GM12891 (cell line): ENCODE results near the gene ZSWIM9.

ENCODE experiments used
- DNase-seq: peaks from one replicate; pipeline ENCODE4 v3.0.0; 2011; ENCODE audit warnings: low spot score; ENCODE audit not compliant: insufficient read length
- FAIRE-seq: peaks from 2 replicates; lab custom pipeline; 2011; peaks lifted over from hg19 to GRCh38; lab: Jason Lieb, UNC
- PAX5 ChIP-seq: IDR thresholded peaks from 2 replicates; pipeline ENCODE4 v1.6.1; 2011; ENCODE audit warnings: low read length, moderate library complexity, mild to moderate bottlenecking; ENCODE audit not compliant: insufficient read depth, severe bottlenecking
- POLR2A ChIP-seq: IDR thresholded peaks from 2 replicates; pipeline ENCODE4 v1.6.1; 2011; ENCODE audit warnings: low read depth, low read length, control low read depth
- POLR2AphosphoS5 ChIP-seq: IDR thresholded peaks from 2 replicates; pipeline ENCODE4 v1.6.1; 2011; ENCODE audit warnings: low read depth, low read length, control low read depth
- POU2F2 ChIP-seq: IDR thresholded peaks from 2 replicates; pipeline ENCODE4 v1.6.1; 2011; ENCODE audit warnings: low read depth, mild to moderate bottlenecking, control low read depth, low read length, moderate library complexity
- SPI1 ChIP-seq: IDR thresholded peaks from 2 replicates; pipeline ENCODE4 v1.6.1; 2011; ENCODE audit warnings: low read depth, low read length, control low read depth
- TAF1 ChIP-seq: IDR thresholded peaks from 2 replicates; pipeline ENCODE4 v1.6.1; 2011; ENCODE audit warnings: low read depth, low read length, control low read depth

Gene ZSWIM9

DNA sequence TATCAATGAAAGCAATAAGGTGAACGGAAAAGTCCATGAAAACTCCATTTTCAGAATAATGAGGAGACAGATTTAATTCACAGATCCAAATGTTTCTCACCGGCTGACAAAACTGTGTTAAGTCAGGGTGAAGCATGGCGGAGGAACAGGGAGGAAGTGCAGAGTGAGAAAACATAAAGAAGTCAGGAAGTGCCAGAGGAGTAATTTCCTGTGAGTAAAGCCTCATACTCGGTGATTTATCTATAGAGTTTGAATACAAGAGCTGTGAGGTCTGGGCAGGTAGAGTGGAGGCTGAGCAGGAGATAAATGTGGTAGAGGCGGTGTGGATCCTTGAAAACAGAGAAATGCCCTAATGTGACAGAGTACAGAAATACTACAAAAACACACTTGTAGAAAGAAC lies 73.8 kb downstream of the ZSWIM9 start:
- no peak for TF ChIP-seq POLR2AphosphoS5
- TF ChIP-seq POLR2A, result no peak
- peak; percentile 77 for TF ChIP-seq SPI1
- DNase-seq (no peak), FAIRE-seq (peak; percentile 77)

DNA sequence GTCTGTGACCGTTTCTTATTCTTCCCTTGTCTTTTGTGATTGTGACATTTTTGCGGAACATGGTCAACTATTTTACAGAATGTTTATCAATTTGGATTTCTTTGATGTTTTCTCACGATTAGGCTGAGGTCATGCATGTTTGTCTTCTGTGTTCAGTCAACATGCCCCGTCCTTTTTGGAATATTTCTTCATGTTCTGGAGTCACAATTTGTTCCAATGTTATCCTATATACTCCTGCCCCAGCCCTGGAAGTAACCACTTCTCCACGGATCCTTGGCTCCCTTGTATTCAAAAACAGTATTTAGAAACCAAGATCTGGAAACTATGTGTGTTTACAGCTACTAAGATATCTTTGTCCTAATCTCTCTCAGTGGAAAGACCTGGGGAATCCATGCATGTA lies 75.6 kb downstream of the ZSWIM9 start:
- TF ChIP-seq PAX5 (no peak), POLR2A (no peak), TAF1 (no peak), POLR2AphosphoS5 (no peak), SPI1 (no peak)
- peak; percentile 70 for FAIRE-seq
- no peak for DNase-seq

DNA sequence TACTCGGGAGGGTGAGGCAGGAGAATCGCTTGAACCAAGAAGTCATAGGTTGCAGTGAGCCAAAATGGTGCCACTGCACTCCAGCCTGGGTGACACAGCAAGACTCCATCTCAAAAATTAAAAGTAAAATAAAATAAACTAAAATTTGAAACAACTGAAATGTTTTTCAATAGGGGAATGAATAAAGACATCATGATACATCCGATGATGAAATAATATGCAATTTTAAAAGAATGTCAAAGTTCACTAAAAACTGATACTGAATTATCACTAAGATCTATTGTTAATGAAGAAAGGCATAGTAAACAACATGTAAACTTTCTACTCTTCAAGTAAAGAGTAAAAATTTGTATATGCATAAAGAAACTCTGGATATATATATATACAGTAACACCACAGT lies 76.7 kb downstream of the ZSWIM9 start:
- DNase-seq (no peak), FAIRE-seq (no peak)
- no peak for TF ChIP-seq POLR2A
- no peak for TF ChIP-seq TAF1
- TF ChIP-seq PAX5, result no peak
- TF ChIP-seq POU2F2, result no peak
- no peak for TF ChIP-seq SPI1
- TF ChIP-seq POLR2AphosphoS5, result no peak
